C1 segment of cervical spinal cord (tissue), 14 donors: ENCODE data around the gene GPHN.
A peak's percentile ranks its signal among the peaks of the same experiment; 100 is the strongest.
"Not testable (repeated sequence)": the region's sequence is repeated elsewhere in the genome, so short reads cannot be mapped to it uniquely, and the experiment has no call there.

ENCODE experiments used
- DNase-seq, 14 donors: peaks; one replicate each; lab custom pipeline; 2025; lab: John Stamatoyannopoulos, UW

The GPHN gene

DNA sequence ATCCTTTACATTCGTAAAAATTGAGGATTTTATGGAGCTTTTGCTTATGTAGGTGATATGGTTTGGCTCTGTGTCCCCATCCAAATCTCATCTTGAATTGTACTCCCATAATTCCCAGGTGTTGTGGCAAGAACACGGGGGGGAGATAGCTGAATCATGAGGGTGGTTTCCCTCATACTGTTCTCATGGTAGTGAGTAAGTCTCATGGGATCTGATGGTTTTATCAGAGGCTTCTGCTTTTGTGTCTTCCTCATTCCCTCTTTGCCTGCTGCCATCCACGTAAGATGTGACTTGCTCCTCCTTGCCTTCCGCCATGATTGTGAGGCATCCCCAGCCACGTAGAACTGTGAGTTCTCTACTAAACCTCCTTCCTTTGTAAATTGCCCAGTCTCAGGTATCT is 5.1 kb upstream of the GPHN start:
- DNase-seq = not testable (repeated sequence)

DNA sequence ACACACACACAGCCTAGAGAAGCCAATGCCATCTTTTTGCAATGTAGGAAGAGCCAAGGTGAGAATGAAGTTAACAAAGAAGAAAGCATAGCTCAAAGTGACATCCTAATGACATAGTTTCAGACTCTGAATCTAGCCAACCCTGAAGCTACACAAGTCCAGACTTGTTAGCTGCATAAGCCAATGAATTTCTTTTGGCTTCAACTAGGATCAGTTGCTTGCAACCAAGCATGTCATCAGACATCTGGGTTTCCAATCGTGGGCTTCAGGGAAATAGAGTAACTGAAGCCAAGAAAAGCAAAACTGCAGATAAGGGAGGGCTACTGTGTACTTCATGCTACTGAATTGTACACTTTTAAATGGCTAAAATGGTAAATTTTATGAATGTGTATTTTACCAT is 4.4 kb upstream of the GPHN start:
- no peak for DNase-seq

DNA sequence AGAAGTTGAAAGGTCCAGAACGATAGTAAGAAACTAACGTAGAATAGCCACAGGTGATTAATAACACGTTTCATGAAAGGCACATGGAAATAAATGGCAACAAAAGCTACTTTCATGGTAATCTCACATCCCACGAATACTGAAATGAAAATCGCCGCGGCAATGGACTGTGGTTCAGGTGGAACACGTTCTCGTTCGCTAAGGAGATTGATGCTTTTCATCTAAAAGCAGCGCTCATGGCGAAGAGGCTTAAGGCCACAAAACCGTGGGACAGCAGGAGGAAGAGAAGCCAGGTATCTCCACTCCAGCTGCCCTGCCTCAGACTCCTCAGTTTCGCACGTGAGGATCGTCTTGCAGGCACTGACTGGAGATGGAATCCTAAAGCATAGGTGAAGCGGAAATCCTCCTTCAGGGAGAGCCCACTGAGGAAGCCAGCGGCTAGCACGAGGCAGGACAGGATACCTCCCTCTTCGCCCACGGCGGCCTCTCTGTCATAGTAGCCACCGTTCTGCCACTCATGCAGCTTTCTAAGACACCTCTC is 696 bp upstream of the GPHN start:
- DNase-seq = no peak

DNA sequence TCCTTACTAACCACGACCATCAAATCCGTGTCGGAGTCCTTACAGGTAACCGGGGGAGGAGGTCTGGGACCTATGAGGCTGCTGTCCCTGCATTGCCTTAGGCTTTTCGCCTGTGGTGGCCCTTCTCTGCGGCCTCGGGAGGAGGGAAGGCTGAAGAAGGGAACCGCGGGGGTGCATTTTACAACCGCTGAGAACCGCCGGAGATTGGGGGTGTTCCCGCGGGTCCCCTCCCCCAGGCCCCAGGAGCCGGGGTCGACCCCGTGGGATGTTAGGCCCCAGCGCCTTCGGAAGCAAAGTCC is 549 bp downstream of the GPHN start:
- peak in 1 of 14 donors; percentile 43 for DNase-seq

DNA sequence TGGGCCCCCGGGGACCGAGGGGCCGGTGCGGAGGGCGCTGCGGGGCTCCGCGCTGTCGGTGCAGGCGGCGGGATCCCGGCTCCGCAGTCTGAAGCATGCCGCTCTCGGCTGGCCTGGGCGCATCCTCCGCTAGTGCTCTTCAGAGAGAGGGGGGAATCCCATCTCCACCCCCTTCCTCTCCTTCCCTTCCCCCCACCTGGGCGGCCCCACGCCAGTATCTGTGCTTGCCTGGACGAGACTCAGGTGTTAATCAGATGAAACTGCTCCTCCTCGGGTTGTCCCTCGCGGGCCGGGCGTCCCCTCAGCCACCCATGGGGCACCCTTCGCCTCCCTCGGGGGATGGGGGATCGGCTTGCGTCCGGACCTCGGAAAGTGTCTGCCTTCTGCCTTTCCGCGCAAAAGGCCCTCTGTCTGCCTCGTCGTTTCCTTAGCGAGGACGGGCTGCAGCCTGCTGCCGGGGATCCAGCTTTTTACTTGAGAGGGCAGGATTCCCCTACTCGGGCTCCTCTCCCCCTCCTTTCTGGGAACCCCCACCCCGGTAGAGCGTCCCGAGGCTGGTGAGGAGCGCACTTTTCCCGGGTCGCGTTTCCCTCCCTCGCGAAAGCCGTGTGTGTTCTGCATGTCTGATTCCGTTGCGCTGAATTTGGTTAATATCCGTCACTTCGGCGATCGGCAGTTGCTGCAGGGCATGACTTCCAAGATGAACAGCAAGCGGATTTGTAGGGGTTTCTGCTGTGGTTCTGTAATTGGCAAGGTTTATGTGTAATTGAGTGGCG is 1.1 kb downstream of the GPHN start:
- peak in 13 of 14 donors; percentile 3 to 65 (median 36) for DNase-seq

DNA sequence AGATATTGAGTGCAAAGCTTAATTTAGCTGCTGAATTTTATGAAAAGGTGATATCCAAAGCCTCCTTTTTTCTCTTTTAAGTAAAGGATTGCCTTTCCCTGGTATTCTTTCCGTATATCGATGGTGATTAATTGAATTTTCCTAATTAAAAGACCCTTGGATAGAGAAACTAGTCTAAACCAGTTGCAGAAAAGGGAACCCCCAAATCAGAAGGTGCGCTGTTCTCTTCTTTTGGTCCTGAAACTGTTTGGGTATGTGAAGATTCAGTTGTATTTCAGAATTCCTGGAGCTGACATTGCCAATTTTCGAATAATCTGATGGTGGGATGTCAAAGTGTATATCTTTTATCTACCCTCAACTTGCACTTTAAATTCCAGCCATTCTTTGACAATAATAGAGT is 1.9 kb downstream of the GPHN start:
- DNase-seq = no peak

DNA sequence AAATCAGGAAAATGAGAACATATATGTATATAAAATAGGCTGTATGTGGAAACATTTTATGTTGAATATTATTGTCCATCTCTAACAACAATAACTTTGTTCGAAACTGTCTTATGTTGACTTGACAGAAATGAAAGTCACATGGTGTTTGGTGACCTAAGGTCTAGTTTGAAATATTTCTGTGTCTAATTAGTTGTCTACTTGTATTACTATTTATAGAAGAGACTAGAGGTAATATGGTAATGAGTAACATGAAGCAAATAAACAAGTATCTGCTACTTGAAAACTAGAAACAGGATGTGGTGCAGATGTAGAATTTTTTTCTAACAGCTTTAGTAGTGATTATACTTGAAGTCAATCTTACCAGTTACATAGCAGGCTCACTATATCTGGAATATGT is 3.9 kb downstream of the GPHN start:
- no peak for DNase-seq

DNA sequence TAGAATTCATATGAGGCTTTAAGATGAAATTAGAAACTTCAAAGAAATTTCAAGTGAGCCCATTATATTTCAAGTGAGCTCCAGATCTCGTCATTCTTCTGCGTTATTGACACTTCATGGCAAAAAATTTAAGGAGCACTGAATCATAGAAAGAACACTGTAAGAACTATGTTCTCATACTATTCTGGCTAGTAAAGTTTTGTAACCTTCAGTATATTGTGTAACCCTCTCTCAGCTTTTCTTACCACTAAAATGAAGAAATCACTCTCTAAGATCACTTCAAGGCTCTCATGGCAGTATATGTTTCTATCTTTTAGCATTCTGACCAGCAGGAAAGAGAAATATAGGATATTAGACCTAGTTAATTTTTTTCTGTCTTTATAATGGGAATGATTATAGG is 6.3 kb downstream of the GPHN start:
- DNase-seq = no peak

DNA sequence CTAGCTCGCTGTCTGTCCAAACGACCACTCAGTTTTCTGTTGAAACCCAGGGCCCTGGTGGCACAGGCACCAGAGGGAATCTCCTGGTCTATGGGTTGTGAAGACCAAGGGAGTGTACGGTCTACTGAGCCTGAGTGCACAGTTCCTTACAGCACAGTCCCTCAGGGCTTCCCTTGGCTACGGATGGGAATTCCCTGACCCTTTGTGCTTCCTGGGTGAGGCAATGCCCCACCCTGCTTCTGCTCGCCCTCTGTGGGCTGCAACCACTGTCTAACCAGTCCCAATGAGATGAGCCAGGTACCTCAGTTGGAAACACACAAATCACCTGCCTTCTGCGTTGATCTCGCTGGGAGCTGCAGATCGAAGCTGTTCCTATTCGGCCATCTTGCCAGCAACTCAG is 22.6 kb downstream of the GPHN start:
- no peak for DNase-seq

DNA sequence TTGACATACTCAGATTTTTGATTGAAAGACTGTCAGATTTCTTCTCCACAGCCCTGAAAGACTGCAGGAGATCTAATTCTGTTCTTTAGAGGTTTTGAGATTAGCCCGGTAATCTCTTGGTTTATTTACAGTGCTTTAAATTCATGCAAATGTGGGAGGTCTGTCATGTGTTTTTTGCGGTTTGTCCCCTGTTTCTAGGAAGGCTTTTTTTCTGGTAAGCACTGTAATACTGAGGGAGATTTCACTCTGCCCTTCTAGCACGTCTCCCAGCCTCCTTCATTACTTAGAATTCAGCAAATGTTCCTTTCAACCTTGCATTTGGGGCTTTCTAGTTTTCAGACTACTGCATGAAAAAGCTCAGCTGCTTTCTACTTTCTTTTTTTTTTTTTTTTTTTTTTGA is 31.1 kb downstream of the GPHN start:
- DNase-seq = no peak

DNA sequence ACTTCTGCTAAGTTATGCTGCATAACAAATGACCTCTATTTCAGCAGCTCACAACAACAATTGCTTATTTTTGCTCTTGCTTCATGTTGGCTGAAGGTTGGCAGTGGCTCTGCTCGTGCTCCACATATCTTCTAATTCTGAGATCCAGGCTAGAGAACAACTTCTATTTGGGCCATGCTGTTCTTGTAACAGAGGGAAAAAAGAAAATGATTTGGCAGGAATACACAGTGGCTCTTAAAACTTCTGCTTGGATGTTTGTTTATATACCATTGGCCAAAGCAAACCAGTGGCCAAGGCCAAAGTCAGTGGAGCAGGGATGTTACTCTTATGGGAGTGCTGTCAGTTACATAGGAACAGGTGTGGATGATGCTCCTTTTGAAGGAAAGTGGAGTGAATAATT is 32.1 kb downstream of the GPHN start:
- peak in 1 of 14 donors; percentile 0 for DNase-seq

DNA sequence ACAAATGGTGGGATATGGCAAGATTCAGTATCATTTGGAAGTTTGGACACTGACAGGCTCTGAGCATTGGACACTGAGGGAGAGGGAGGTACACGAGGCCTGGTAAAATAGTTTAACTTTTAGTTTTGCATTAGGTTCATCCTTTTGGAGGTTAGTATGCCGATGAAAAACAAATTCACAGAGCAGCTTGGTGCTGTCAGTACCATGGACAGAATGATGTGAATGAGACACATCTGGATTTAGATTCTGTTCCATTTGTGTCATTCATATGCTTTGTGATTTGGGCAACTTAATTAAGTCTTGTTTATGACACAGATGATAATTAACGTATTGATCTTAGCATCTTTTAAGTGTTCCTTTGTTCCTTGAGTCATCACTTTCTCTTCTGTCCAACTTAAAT is 33.7 kb downstream of the GPHN start:
- no peak for DNase-seq

DNA sequence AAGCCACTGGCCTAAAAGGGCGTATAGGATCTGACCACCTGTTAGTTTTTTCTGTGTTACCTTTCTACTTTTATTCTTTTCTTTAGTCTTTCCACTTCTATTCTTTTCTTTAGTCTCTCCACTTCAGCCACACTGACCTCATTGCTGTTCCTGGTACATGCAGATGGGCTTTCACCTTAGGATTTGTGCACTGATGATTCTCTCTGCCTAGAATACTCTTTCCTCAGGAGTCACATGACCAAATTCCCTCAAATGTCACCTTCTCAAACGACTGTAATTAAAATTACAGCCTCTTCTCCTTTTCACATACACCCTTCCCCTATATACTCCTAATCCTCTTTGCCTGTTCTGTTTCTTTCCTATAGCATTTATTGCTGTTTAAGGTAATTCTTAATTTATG is 36.0 kb downstream of the GPHN start:
- DNase-seq = no peak

DNA sequence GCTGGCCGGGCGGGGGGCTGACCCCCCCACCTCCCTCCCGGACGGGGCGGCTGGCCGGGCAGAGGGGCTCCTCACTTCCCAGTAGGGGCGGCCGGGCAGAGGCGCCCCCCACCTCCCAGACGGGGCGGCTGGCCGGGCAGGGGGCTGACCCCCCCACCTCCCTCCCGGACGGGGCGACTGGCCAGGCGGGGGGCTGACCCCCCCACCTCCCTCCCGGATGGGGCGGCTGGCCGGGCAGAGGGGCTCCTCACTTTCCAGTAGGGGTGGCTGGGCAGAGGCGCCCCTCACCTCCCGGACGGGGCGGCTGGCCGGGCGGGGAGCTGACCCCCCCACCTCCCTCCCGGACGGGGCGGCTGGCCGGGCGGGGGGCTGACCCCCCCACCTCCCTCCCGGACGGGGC is 37.2 kb downstream of the GPHN start:
- DNase-seq = not testable (repeated sequence)

DNA sequence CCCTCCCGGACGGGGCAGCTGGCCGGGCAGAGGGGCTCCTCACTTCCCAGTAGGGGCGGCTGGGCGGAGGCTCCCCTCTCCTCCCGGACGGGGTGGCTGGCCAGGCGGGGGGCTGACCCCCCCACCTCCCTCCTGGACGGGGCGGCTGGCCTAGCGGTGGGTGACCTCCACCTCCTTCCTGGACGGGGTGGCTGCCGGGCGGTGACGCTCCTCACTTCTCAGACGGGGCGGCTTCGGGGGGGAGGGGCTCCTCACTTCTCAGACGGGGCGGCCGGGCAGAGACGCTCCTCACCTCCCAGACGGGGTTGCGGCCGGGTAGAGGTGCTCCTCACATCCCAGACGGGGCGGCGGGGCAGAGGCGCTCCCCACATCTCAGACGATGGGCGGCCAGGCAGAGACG is 37.8 kb downstream of the GPHN start:
- not testable (repeated sequence) for DNase-seq

DNA sequence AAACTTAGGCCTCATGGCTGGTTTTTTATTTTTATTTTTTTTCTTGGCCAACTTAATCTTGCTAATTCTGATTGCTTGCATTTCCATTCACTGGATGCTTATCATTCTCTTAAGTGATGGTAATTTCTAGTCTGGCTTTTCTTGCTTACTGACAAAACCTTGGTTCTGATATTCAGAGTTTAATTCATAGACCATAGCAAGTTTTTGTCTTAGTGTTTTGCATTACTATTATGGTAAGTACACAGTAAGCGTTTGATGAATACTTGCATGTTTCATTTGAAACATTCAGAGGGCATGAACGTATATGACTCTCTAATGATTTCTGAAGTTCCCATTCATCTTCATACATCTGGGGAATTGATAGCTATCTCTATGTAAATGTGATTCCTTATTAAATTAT is 55.8 kb downstream of the GPHN start:
- DNase-seq = no peak

DNA sequence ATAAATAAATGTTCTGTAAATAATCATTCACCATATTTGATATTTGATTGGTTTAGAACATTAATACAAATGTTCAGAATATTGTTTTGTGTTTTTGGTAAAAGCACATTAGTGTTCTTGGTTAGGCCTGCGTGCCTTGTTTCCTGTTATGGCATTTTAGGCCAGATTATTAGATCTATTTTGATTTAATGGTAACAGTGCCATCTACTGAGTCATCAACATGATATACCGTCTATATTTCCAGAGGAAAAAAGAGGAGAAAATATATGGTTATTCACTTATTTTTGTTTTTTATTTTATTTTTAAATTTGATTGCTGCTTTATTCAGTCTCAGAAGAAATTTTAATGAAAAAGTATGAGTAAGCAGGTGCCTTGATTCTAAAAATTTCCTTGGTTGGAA is 60.3 kb downstream of the GPHN start:
- DNase-seq = no peak

DNA sequence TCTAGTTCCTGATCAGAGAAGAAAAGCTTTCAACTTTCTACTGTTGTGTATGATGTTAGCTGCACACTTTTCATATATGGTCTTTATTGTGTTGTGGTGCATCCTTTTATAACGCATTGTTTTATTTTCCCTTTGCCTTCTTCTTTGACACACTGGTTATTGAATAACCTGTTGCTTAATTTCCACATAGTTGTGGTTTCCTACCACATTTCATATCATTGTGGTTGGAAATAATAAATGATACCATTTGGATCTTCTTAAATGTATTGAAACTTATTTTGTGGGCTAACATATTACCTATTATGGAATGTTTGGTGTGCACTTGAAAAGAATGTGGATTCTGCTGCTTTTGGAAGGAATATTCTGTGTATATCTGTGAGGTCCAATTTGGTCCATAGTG is 64.9 kb downstream of the GPHN start:
- DNase-seq = no peak

DNA sequence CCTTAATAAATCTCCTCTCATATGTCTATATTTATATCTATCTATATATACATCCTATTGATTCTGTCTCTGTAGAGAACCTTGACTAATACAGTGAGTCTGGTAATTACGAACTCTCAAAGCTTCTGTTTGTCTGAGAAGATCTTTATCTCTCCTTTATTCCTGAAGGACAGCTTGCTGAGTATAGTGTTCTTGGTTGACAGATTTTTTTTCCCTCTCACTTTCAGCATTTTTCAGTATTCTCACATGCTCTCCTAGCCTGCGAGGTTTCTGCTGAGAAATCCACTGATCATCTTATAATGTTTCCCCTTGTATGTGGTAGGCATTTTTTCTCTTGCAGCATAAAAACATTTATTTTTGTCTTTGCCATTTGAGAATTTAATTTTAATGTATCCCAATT is 67.1 kb downstream of the GPHN start:
- DNase-seq = no peak

DNA sequence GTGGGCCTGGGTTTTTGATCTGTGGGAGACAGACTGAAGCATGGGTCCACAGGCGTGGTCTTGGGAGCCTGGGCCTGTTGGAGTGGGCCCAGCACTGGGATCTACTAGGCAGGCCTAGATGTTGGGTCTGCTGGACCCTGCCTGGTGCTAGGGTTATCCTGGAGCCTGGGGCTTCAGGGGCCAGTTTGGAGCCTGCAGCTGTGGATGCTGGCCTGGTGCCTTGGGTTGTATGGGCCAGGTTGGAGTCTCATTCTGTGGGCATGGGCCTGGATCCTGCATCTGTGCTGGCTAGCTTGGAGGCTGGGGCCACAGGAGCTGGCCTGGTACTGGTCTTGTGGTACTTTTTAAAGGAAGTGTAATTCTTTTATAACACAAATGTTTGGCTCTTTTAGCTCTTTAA is 68.0 kb downstream of the GPHN start:
- no peak for DNase-seq

DNA sequence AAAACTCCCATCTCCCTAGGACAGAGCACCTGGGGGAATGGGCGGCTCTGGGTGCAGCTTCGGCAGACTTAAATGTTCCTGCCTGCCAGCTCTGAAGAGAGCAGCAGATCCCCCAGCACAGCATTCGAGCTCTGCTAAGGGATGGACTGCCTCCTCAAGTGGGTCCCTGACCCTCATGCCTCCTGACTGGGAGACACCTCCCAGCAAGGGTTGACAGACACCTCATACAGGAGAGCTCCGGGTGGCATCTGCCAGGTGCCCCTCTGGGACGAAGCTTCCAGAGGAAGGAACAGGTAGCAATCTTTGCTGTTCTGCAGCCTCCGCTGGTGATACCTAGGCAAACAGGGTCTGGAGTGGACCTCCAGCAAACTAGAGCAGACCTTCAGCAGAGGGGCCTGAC is 79.8 kb downstream of the GPHN start:
- DNase-seq = not testable (repeated sequence)

DNA sequence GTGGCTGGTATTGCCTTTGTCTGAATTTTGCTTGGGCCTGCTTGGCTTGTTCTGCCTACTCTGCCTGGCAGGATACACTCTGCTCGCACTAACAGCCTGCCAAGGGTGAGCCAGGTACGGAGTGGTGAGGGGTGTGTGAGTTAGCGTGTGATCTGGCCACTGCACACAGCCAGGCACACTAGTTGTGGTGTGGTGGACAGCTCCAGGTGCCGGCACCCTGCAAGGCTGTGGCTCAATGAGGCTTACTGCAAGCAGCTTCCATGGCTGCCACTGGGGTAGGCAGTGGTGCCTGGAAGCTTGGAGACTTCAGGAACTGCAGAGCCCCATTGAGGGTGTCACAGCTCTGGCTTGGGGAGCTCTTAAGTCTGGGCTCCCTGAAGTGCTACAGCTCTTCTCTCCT is 87.4 kb downstream of the GPHN start:
- DNase-seq = no peak

DNA sequence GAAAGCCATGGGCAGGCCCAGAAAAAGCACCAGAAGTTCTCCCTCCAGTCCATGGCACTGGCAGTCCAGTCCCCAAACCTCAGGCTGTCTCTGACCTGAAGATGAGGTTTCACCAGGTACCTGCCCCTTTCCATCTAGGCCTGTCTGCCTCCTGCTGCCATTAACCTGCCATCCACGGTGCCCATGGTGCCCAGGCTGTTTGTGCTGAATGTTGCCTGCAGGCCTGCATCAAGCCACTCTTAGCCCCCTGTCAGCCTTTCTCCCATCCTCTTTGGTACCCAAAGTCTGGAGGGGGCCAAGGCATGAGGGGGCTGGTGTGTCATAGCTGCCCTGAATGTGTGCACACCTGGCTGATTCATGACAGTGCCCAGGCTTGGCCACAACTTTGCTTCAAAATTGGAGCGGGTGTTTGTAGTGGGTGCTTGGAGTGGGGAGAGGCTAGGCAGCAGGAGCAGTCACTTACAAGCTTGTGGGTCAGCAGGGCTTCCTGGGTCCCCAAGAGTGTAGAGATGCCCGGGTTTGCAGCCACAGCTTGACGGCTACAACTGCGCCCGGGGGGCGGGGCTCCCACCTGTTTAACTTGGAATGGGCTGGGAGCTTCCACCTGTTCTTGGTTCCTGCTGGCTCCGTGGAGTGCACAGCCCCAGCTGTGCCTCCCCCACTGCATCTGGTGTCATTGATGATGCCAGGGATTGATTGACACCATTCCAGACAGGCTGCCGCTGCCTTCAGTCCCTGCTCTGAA is 88.5 kb downstream of the GPHN start:
- no peak for DNase-seq
